GM19467 (cell line): ENCODE measurements around the gene PADI3.

Experiments
- ATAC-seq: cut with Tn5 transposase; IDR thresholded peaks from one replicate; pipeline ENCODE4 v1.9.1; 2021; ENCODE audit warnings: mild to moderate bottlenecking, moderate library complexity; ENCODE audit not compliant: unreplicated experiment

The PADI3 gene

DNA sequence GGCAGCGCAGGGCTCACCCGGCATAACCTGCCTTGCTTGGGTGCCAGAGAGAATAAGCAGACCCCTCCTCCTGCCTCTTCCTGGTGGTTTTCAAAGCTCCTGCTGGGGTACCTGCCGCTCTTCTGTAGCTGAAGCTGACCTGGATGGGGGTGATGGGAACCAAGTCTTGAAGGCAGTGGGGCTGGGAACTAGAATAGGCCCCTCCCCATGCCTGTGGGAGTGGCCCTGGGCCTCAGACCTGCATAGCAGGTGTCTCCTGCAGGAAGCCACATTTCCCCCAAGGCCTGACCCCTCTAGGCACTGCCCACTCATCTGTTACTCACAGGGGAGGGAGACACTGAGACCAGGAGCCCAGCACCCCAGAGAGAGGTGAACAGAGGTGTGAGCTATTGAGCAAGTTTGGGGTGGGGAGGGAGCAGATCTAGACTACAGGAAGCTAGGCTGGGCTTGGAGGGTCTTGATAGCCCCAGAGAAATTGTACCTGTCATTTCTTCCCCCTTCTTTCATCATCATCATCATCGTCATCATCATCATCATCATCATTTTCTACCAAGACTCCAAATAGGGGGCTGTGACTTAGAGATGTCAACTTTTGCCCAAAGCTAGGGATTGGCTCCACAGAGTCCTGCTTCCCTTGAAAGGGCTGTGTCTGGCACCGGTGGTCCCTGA, 33.9 kb upstream of the PADI3 start:
- ATAC-seq: no peak

DNA sequence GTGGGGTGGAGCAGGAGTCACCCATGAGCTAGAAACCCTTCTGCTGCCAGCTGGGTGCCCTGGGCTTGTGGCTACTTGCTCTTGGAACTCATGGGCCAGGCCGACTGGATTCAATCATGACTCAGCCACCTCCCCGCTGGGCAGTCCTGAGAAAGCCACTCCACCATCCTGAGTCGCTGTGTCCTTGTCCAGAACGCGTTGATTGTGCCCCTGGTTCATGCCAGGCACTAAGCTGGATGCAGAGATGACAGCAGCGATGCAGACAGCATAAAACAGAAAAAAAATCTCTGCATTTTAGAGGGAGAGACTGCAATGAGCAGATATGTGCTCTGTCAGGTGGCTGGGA, 33.4 kb upstream of the PADI3 start:
- ATAC-seq: no peak

DNA sequence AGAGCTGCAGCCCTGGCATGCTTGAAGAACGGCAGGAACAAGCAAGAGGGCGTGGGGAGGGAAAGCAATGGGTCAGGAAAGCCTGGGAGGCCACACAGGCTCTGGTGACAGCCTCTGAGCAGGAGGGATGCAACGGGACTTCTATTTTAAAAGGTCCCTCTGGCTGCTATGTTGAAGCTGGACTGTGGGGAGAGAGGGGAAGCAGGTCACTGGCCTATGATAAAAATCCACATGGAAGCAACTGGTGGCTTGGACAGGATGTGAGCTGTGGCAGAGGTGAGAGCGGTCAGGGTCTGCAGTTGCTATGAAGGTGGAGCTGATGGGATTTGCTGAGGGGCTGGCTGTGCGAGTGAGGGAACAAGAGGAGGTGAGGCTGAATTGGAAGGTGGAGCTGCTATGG, 32.8 kb upstream of the PADI3 start:
- no peak for ATAC-seq

DNA sequence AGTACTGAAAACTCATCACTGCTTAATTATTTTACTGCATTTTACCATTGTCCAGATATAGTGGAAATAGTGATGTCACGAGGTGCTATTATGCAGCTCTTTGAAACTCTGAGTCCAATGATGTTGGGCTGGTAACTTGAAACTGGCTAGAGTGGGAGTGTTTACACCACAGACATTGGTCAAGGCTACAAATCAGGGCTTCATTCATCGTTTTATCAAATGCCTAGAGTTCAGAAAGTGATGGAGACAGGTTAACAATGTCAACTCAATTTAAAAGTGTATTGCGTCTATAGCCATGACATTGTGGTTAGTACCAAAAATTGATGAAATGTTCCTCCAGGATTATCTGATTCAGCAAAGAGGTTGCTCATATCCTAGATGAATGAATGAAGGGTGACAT, 31.3 kb upstream of the PADI3 start:
- ATAC-seq: no peak

DNA sequence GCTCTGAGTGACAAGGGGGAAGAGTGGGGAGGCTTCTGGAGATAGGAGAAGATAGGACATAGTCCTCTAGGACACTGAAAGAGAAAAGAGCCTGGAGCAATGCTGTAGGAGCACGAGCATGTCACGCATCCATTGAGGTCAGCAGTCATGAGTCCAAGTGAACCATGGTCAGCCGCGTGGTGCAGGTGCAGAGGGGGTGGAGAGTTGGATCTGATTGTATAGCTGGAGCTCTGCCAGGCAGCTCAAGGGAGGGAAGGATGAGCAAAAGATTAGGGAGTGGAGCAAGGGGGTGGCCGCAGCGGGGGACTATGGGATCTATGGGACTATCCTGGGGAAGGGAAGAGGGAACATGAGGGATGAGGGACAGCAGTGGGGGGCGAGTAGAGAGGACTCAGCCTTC, 30.0 kb upstream of the PADI3 start:
- no peak for ATAC-seq

DNA sequence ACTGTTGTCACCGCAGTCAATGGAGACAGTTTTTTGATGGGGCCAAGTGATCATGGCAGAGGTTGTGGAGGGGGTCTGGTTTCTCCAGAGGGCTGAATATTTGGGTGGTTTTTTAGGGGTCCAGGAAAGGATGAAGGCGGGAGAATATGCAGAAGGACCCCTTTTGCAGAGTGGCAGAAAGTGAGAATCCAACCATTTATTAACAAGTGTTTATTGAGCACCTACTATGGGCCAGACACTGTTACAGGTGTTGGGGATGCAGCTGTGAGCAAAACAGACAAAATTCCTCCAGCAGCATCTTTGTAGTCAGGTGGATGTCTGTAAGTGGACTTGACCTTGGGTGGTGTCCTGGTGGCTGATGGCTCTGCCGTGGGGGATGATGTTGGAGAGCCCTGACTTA, 28.6 kb upstream of the PADI3 start:
- ATAC-seq: no peak

DNA sequence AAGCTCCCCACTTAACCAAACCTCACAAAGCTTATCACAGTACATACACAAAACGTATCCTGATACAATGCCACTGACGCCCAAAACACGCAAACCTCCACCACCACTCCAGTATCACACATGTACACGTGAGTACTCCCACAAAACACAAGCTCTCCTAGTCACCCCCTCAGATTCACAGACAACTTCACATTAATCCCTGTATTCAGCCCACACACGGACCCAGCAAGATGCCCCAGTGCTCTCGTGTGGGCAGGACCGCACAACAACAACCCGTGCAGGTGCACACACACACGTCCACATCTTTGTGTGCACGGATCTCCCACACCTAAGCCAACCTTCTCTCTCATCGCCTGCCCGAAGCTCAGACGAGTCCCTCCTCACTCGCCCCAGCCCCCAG, 26.3 kb upstream of the PADI3 start:
- ATAC-seq: no peak

DNA sequence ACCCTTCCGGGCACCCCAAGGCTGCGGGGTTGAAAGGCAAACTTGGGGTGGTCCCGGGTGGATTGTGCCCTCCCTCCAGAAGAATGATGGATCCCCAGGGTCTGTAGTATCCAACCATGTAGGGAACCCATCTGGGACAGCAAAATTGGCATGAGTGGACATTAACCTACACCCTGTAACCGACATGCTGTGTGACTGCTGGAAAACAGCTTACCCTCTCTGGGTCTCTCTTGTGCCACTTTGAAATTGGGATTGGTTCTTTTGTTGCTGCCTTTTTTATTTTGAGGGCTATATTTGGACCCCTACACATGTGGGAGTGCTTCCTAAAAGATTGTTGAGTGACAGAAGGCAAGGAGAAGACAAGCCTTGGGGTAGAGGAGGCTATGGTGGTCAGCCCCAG, 24.5 kb upstream of the PADI3 start:
- ATAC-seq: no peak

DNA sequence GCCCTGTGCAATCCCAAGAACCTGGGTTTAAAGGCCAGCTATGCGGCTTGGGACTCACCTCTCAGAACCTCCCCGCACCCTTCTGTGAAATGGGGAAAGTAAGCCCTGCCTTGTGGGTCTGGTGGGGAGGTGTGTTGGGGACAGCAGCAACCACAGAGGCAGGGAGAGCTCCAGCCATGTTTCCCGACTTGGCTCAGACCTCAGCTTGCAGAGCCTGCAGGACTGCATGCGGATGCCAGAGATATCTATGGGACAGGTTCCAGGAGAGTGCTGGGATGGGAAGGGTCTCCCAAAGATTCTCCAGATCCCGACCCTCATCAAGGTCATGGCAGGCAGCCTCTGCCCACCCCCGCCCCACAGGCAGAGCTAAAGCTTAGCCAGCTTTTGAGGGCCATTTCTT, 23.8 kb upstream of the PADI3 start:
- ATAC-seq: no peak

DNA sequence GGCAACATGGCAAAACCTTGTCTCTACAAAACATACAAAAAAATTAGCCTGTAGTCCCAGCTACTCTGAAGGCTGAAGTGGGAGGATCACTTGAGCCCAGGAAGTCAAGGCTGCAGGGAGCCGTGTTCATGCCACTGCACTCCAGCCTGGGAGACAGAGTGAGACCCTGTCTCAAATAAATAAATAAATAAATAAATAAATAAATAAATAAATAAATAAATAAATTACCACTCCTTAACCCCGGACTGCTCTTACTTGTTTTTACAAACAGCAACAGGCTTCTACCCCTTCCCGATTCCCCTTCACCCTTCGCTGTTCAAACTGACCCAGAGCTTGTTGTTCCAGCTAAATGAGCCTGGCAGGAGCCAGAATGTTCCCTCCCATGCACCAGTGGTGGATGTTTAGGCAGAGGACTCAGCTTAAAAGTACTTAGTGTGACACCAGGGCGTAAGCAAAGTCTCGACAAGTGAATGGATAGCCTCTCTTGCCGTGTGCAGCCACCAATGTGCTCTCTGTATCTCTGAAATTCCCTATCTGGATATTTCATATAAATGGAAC, 21.5 kb upstream of the PADI3 start:
- no peak for ATAC-seq

DNA sequence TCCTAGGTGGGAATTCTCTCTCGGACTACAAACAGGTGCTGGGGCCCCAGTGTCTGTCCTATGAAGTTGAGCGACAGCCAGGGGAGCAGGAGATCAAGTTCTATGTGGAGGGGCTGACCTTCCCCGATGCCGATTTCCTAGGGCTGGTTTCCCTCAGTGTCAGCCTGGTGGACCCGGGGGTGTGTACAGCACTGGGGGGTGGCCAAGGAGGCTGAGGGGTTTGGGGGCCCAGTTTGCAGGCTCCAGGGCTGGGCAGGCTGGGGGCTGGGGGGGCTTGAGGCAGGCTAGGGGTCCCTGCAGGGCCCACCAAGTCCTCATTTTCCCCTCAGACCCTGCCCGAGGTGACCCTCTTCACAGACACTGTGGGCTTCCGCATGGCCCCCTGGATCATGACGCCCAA, 20.3 kb upstream of the PADI3 start:
- no peak for ATAC-seq

DNA sequence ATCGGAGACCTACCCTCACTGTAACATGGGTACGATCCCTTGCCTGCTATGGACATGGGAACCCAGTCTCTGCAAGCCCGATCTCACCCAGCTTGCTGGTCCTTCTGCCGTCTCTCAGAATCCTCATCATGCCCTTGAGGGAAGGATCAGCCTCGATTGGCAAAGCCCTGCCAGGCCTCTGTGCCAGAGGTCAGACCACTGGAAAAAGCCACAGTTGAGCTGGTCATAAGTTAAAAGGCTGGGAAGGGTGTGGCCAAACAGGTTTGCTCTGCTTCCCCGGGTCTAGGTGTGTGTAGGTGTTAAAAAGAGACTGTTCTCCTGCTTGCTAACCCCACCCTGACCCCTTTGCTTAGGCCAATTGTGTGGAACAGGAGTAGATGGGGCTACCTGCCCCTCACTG, 19.5 kb upstream of the PADI3 start:
- no peak for ATAC-seq

DNA sequence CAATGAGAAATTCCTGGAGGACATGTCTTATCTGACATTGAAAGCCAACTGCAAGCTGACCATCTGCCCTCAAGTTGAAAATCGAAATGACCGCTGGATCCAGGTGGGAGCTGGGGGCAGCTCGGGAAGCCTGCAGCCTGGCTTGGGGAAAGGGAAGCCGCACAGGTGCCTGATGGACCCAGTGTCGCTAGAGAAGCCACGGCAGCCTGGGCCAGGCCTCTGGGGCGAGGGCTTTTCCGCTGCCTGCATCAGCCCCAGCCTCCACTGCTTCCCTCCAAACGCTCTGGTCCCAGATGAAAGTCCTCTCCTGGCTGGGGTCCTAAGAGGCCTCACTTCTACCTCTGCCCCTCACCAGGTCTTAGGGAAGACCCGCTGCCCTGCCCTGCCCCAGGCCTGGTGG, 18.8 kb upstream of the PADI3 start:
- ATAC-seq: no peak

DNA sequence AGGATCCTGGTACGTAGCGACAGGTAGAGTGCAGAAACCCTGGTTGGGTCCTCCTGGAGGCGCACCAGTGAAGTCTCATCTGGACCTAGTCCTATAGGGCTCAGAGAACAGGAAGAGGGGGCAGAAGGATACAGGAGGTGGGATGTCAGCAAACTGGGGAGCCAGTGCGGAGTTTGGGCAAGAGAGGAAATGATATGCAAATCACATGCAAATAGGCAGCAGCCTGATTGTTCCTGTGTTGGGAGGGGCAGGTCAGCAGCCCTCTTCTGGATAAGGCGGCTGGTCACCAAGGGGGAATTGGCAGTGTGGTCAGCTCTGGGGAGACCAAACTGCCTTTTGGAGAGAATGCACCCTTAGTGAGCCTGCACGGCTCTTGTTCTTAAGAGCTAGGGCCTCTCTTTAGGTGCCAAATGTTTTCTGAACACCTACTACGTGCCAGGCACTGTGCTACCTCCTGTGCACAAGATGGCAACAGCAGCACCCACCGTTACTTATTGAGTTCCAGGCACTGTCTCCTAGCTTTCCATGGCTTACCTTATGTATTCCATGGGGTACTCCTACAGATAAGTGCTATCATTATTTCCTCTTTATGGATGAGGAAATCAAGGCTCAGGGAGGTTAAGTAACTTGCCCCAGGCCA, 18.1 kb upstream of the PADI3 start:
- no peak for ATAC-seq

DNA sequence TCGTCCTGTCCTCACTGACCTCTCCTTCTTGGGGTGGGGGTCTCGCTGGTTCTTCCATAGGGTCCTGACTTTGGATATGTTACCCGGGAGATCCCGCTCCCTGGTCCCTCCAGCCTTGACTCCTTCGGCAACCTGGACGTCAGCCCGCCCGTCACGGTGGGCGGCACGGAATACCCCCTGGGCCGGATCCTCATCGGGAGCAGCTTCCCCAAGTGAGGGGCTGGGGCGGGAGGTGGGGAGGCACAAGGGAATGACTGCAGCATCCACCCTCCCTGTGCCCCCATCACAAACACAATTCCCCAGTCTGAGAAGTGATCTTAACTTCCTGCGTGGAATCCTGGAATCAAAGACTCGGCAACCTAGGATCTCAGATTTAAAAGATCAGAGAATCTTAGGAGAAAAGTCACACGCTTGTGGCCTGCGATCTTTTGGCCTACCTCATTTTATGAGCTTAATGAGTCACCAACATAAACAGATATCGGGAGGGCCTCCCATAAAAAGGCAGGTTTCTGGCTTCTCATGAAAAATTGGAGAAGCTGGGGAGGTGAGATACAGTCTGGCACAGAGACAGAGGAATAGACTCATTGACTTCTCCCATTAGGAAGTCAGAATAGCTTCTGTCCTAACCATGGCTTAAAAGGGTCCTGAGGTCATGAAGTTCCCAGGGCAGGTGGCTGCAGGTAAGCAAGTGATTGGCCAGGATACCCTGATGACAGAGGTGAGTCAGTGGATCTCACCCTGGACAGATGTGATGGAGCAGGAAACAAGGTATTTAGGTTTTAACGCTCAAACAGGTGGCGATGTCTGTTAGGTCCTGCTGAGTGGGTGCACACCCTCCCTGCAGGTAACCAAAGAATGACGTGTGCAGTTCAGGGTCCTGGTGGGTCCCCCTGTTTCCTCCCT, 15.9 kb upstream of the PADI3 start:
- no peak for ATAC-seq

DNA sequence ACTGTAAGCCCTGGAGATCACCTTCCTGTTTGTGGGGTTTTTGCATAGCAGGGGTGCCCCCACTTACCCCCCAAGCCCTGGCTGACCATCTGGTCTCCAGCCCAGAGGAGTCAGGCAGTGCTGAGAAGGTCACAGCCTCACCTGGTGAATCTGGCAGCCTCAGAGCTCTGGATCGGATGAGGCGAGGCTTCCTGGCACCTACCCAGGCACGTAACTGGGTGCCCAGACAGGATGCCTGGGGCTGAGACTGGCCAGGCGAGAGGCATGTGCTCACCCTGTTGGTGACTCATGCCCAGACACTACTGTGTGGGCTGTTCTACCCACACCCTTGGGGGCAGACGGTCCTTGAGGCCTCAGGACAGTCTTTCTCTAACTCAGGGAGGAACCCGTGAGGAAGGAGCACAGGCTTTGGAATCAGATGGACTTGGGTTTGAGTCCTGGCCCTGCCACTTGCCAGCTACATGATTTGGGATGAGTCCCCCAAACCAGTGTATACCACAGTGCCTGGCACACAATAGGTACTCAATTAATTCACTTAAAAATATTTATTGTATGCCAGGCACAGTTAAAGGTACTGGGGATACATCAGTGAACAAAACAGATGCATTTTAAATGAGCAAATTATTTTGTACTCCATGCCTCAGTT, 15.1 kb upstream of the PADI3 start:
- no peak for ATAC-seq

DNA sequence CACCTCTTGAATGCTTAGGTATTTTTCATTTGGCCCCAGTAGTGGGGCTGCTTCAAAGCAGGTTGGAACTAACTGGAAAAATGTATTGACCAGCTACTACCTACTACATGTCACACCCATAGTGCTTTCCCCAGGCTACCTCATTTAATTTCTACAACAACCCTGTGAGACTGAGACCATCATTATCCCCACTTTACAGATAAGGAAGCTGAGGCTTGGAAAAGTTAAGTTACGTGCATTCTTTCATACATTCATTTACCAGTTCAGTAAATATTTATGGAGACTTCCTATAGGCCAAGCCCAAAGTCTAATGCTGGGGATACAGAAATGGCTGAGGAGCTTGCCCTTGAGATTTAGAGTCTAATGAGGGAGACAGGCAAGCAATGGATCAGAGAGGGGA, 14.5 kb upstream of the PADI3 start:
- no peak for ATAC-seq

DNA sequence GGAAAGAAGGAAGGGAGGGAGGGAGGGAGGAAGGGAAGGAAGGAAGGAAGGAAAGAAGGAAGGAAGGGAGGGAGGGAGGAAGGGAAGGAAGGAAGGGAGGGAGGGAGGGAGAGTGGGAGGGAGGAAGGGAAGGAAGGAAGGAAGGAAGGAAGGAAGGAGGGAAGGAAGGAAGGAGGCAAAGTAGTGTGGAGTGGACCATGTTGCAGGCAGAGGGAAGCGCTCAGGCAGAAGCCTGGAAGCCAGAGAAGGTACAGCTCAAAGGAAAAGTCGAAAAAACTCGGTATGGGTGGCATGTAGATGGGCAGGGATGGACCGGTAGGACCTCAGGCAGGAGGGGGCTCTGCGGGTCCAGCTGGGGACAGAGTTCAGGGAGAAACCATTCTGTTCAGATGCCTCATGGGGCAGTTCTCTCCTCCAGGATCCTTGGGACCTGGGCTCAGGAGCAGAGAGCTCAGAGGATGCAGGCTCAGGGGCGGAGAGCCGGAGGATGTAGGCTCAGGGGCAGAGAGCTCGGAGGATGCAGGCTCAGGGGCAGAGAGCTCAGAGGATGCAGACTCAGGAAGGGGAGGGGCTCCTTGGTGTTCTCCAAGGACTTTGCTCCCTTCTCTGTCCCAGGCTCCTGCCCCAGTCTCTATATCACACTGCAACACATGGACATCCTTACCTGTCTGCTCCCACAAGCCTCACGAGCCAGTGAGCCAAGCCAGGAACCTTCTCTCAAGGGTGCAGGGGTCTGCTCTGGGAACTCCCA, 13.6 kb upstream of the PADI3 start:
- ATAC-seq: no peak

DNA sequence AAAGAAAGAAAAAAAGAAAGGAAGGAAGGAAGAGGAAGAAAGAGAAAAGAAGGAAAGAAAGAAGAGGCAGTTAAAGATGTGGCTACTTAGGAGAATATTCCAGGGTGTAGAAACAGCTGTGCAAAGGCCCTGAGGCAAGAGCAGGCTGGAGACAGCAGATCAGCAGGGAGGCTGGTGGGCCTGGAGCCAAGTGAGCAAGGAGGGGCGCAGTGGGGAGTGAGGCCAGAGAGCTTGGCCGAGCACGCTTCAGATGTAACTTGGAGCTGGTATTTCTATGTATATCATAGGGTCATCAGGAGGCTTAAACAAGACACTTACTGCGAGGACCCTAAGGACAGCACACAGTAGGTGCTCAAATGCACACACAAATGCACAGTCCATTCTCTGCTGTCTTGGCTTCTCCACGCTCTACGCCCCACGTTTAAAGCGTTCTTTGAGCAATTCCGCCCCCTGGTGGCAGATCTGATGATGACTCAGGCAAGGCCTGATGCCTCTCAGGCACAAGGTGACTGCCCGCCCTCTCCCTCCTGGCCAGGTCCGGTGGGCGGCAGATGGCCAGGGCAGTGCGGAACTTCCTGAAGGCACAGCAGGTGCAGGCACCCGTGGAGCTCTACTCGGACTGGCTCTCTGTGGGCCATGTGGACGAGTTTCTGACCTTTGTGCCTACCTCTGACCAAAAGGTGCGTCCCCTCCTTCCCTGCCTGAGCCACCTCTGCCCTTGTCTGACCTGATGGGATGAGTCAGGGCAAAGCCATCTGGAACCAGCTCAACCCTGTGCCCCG, 11.9 kb upstream of the PADI3 start:
- ATAC-seq: no peak

DNA sequence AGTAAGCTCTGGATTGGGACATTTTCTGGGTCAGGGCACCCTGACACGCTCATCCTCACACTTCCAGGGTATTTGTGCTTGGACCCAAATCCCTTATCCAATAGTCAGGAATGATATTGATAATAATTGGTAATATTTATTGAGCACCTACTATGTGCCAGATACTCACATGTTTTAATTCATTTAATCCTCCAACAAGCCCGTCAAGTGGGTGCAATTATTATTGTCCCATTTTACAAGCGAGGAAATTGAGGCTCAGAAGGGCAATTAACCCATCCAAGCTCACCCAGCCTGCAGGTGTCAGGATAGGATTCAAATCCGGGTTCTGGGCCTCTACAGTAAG, 11.4 kb upstream of the PADI3 start:
- no peak for ATAC-seq
